K562 (cell line): ENCODE measurements around the gene BCAS2. TPM values are rescaled to one million over a fixed set of nuclear protein-coding genes. Genes with fewer than 3 reads are reported as not detected.

ENCODE experiments used
- FIP1L1 ChIP-seq: fragments of 200-400 bp; formaldehyde crosslinking; IDR thresholded peaks from 2 replicates; pipeline ENCODE4 v1.6.1; 2018; ENCODE audit warnings: mild to moderate bottlenecking, low read depth, low read length; ENCODE audit not compliant: poor library complexity, severe bottlenecking
- ILF3 ChIP-seq: fragments of 450-650 bp; IDR thresholded peaks from 2 replicates; pipeline ENCODE4 v1.6.1; 2018; ENCODE audit warnings: antibody characterized with exemption, mild to moderate bottlenecking, moderate library complexity, borderline replicate concordance
- KDM2B ChIP-seq: fragments of 250-450 bp; sonication (Bioruptor Pico); IDR thresholded peaks from 2 replicates; pipeline ENCODE4 v1.8.0; 2021; ENCODE audit warnings: mild to moderate bottlenecking, moderate library complexity
- MCM5 ChIP-seq: fragments of 450-650 bp; IDR thresholded peaks from 2 replicates; pipeline ENCODE4 v1.6.1; 2016; ENCODE audit warnings: low read depth
- MLLT1 ChIP-seq, 2 experiments: fragments of 450-650 bp; IDR thresholded peaks; 2 replicates each; pipeline ENCODE4 v1.6.1; 2016
- MYC ChIP-seq, 2 experiments: fragments of 250-450 bp in 1 of 2; sonication (Bioruptor Pico) in 1 of 2; IDR thresholded peaks; 2 replicates each; pipeline versions ENCODE4 v1.5.1 to v1.6.1; 2012 to 2021; ENCODE audit warnings: low read depth in 2 of 2, borderline replicate concordance in 1 of 2, improper control_type of control experiment in 1 of 2, low read length in 1 of 2, mild to moderate bottlenecking in 1 of 2, moderate library complexity in 1 of 2
- NCOA1 ChIP-seq: fragments of 450-650 bp; IDR thresholded peaks from 2 replicates; pipeline ENCODE4 v1.6.1; 2016; ENCODE audit warnings: low read depth
- NEUROD1 ChIP-seq: fragments of 150-350 bp; IDR thresholded peaks from 2 replicates; pipeline ENCODE4 v1.6.1; 2014; ENCODE audit warnings: borderline replicate concordance, low read length, low read depth; ENCODE audit not compliant: partially characterized antibody
- NFE2L1 ChIP-seq: fragments of 450-650 bp; IDR thresholded peaks from 2 replicates; pipeline ENCODE4 v1.6.1; 2016; ENCODE audit warnings: missing genetic modification characterization, low read depth, mild to moderate bottlenecking, missing compliant biosample characterization, moderate library complexity, borderline replicate concordance
- RBM25 ChIP-seq: fragments of 200-400 bp; formaldehyde crosslinking; IDR thresholded peaks from 2 replicates; pipeline ENCODE4 v1.6.1; 2018; ENCODE audit warnings: low read length, low read depth, moderate library complexity; ENCODE audit not compliant: severe bottlenecking
- SAFB ChIP-seq: fragments of 200-400 bp; formaldehyde crosslinking; IDR thresholded peaks from 2 replicates; pipeline ENCODE4 v1.6.1; 2017; ENCODE audit warnings: low read depth, low read length, borderline replicate concordance
- SIRT6 ChIP-seq: IDR thresholded peaks from one replicate; pipeline ENCODE4 v1.6.1; 2012; ENCODE audit warnings: low read depth, mild to moderate bottlenecking, control low read depth, inconsistent platforms, low read length, moderate library complexity
- SRSF9 ChIP-seq: fragments of 200-400 bp; formaldehyde crosslinking; IDR thresholded peaks from 2 replicates; pipeline ENCODE4 v1.6.1; 2017; ENCODE audit warnings: low read depth, low read length, borderline replicate concordance
- TAF1 ChIP-seq: IDR thresholded peaks from 2 replicates; pipeline ENCODE4 v1.6.1; 2011; ENCODE audit warnings: mild to moderate bottlenecking, low read length, moderate library complexity; ENCODE audit not compliant: insufficient read depth, control insufficient read depth, severe bottlenecking; ENCODE audit errors: extremely low read depth
- ZNF280A ChIP-seq: fragments of 450-650 bp; IDR thresholded peaks from 2 replicates; pipeline ENCODE4 v1.6.1; 2018; ENCODE audit warnings: mild to moderate bottlenecking, low read depth; ENCODE audit not compliant: partially characterized antibody
- ZNF280B ChIP-seq: fragments of 250-450 bp; sonication (Bioruptor Pico); IDR thresholded peaks from 2 replicates; pipeline ENCODE4 v1.5.1; 2021; ENCODE audit warnings: mild to moderate bottlenecking
- ZNF445 ChIP-seq: fragments of 250-450 bp; sonication (Bioruptor Pico); IDR thresholded peaks from 2 replicates; pipeline ENCODE4 v1.4.0; 2020; ENCODE audit warnings: low read depth, mild to moderate bottlenecking, moderate library complexity
- ZNF75A ChIP-seq: fragments of 450-650 bp; formaldehyde crosslinking; IDR thresholded peaks from 2 replicates; pipeline ENCODE4 v1.4.0; 2020; ENCODE audit warnings: mild to moderate bottlenecking
- polyA plus RNA-seq, 8 experiments: library from polyadenylated mRNA; depleted of rRNA in 4 of 8; stranded (reverse) in 5 of 8; unstranded in 3 of 8; fragments of >200 nt; fragmentation: Nextera tagmentation in 2 of 8; fragmentation: Illumina TruSeq in 1 of 8; extraction: Ambion mirVana in 2 of 8; extraction: Trizol in 1 of 8; gene quantifications; 2 replicates each; pipeline versions ENCODE4 v1.2.1 to v1.2.3, GENCODE V29; 2011 to 2014; ENCODE audit warnings: inconsistent platforms in 1 of 8, missing spikeins in 1 of 8
- total RNA-seq, 7 experiments: library from RNA; depleted of rRNA in 6 of 7; stranded (reverse); fragments of >200 nt in 6 of 7; fragmentation: Illumina TruSeq in 2 of 7; extraction: Trizol in 2 of 7; gene quantifications; 2 replicates each; pipeline versions ENCODE4 v1.2.1 to v1.2.3, GENCODE V29; 2011 to 2021; ENCODE audit warnings: low replicate concordance in 1 of 7

Gene BCAS2
- total and polyA plus RNA-seq, 9 of the 15 experiments (the other 6 are each of a cell fraction or from before 2014, with no cell fraction given): 59.3 to 183 (median 81.1) TPM

- TF ChIP-seq ZNF280A (no peak), TAF1 (peak; percentile 91), NCOA1 (peak; percentile 94), ZNF75A (CRISPR knock-in tag) (no peak), SAFB (no peak), FIP1L1 (no peak), SIRT6 (no peak), NEUROD1 (no peak), RBM25 (no peak), SRSF9 (no peak), ZNF280B (no peak), MCM5 (no peak), MYC (IDR thresholded peaks at IDR 0.05; ENCODE audit: low read depth, low read length) (peak; percentile 68), MYC (CRISPR knock-in tag; IDR thresholded peaks at IDR 0.05; ENCODE audit: borderline replicate concordance, low read depth) (no peak), ZNF445 (CRISPR knock-in tag) (no peak), NFE2L1 (tag) (no peak), ILF3 (no peak), MLLT1 (IDR thresholded peaks at IDR 0.05) (peak in 1 of 2 experiments; percentile 25; a peak in 2 of 4 replicates), KDM2B (CRISPR knock-in tag) (no peak)
Measured at GRCh38 chr1:114581335-114582287, at the start of gene BCAS2 (continued).
